ENCODE data around the gene MRPL2. TPM values are rescaled to one million over a fixed set of nuclear protein-coding genes. Genes with fewer than 3 reads are reported as not detected.

Gene MRPL2
- total RNA-seq, 4 donors from 2014 or later: 17.3 to 35.4 (median 21.2) TPM

- ATAC-seq: peak; percentile 7
- TF ChIP-seq EP300 (IDR thresholded peaks at IDR 0.05) (no peak), POLR2AphosphoS5 (IDR thresholded peaks at IDR 0.05) (no peak), CTCF (IDR thresholded peaks at IDR 0.05) (no peak), POLR2A (IDR thresholded peaks at IDR 0.05) (no peak)
- no peaks in the 10 kb centered on the region for H3K27me3 ChIP-seq
- peak overlapping the region; percentile 76 to 95 (median 90) for H3K27ac ChIP-seq
- H3K4me1 ChIP-seq: peaks cover 0 to 34% (median 9%) of the 10 kb centered on the region in 3 donors
- H3K4me3 ChIP-seq: peak overlapping the region; percentile 77 to 79
- no peaks in the 10 kb centered on the region for H3K9me3 ChIP-seq
- WGBS, 2 donors (ENCODE audit: low coverage in 1 of 2): 23% methylated on average over 12 to 15 of the region's 22 CpGs
- H3K36me3 ChIP-seq: peaks cover 0 to 64% of the 10 kb centered on the region in 2 donors
Observed at GRCh38 chr6:43052842-43053544, 6.2 kb downstream of the MRPL2 start.

- peak overlapping the region in 3 of 4 donors; percentile 88 to 95 (median 93) for H3K27ac ChIP-seq
- H3K4me3 ChIP-seq: no peak overlapping the region
- WGBS, 2 donors (ENCODE audit: low coverage in 1 of 2): 100% methylated on average over 5 of the region's 19 CpGs; no CpG with 5 or more reads in 1 of the 2 donors
- H3K4me1 ChIP-seq: peaks cover 0 to 28% (median 9%) of the 10 kb centered on the region in 3 donors
- no peak for ATAC-seq
- TF ChIP-seq EP300 (IDR thresholded peaks at IDR 0.05) (no peak), POLR2AphosphoS5 (IDR thresholded peaks at IDR 0.05) (no peak), CTCF (IDR thresholded peaks at IDR 0.05) (no peak), POLR2A (IDR thresholded peaks at IDR 0.05) (no peak)
- H3K36me3 ChIP-seq: peaks cover 0 to 65% of the 10 kb centered on the region in 2 donors
- H3K27me3 ChIP-seq: no peaks in the 10 kb centered on the region
- H3K9me3 ChIP-seq: no peaks in the 10 kb centered on the region
Observed at GRCh38 chr6:43052225-43052841, 6.9 kb downstream of the MRPL2 start.

GRCh38 chr6:43050981-43051380 lies 8.3 kb downstream of the MRPL2 start:
- no CpG with 5 or more reads among the region's 17 CpGs for WGBS, 2 donors (ENCODE audit: low coverage in 1 of 2)
- H3K36me3 ChIP-seq: peaks cover 0 to 65% of the 10 kb centered on the region in 2 donors

GRCh38 chr6:43047998-43048397 lies 11.2 kb downstream of the MRPL2 start:
- Histone ChIP-seq H3K27me3 (no peaks in the 10 kb centered on the region), H3K4me3 (no peak overlapping the region), H3K27ac (no peak overlapping the region), H3K36me3 (peaks cover 0 to 82% of the 10 kb centered on the region in 2 donors), H3K4me1 (peaks cover 0 to 12% (median 2%) of the 10 kb centered on the region in 3 donors), H3K9me3 (no peaks in the 10 kb centered on the region)
- 62 to 81% methylated on average over 2 to 5 of the region's 7 CpGs for WGBS, 2 donors (ENCODE audit: low coverage in 1 of 2)
- ATAC-seq: no peak
- no peak for TF ChIP-seq EP300 (IDR thresholded peaks at IDR 0.05)
- TF ChIP-seq POLR2AphosphoS5 (IDR thresholded peaks at IDR 0.05): no peak
- no peak for TF ChIP-seq POLR2A (IDR thresholded peaks at IDR 0.05)
- no peak for TF ChIP-seq CTCF (IDR thresholded peaks at IDR 0.05)

More at GRCh38 chr6:43050981-43051380, 8.3 kb downstream of the MRPL2 start:
- TF ChIP-seq EP300 (IDR thresholded peaks at IDR 0.05) (no peak), CTCF (IDR thresholded peaks at IDR 0.05) (no peak), POLR2A (IDR thresholded peaks at IDR 0.05) (no peak), POLR2AphosphoS5 (IDR thresholded peaks at IDR 0.05) (no peak)
- Histone ChIP-seq H3K4me3 (no peak overlapping the region), H3K9me3 (no peaks in the 10 kb centered on the region), H3K4me1 (peaks cover 0 to 28% (median 9%) of the 10 kb centered on the region in 3 donors), H3K27me3 (no peaks in the 10 kb centered on the region), H3K27ac (no peak overlapping the region)
- ATAC-seq: no peak
